Esophagus squamous epithelium (tissue), 5 donors: ENCODE data around the gene TWIST2. TPM values are rescaled to one million over a fixed set of nuclear protein-coding genes. Genes with fewer than 3 reads are reported as not detected.

Experiments
- DNase-seq: peaks from one replicate; lab custom pipeline; 2025; lab: John Stamatoyannopoulos, UW
- H3K27ac ChIP-seq, 4 donors: fragments of 200-600 bp; sonication (generic); one replicate each; pipeline ENCODE4 v1.5.1; 2016 to 2019; ENCODE audit warnings: mild to moderate bottlenecking in 1 of 4
- H3K27me3 ChIP-seq, 4 donors: fragments of 200-600 bp; sonication (generic); 1 replicate in 3 of 4; 2 replicates in 1 of 4; pipeline versions ENCODE4 v1.5.1 to v1.6.0; 2017 to 2021; ENCODE audit warnings: antibody characterized with exemption in 1 of 4
- H3K36me3 ChIP-seq, 3 donors: fragments of 200-600 bp; sonication (generic); one replicate each; pipeline ENCODE4 v1.5.1; 2016 to 2019
- H3K4me1 ChIP-seq, 3 donors: fragments of 200-600 bp; sonication (generic); one replicate each; pipeline ENCODE4 v1.5.1; 2017 to 2019
- H3K4me3 ChIP-seq, 4 donors: fragments of 200-600 bp; sonication (generic); 1 replicate in 3 of 4; 2 replicates in 1 of 4; pipeline ENCODE4 v1.5.1; 2016 to 2019; ENCODE audit warnings: mild to moderate bottlenecking in 2 of 4, moderate library complexity in 1 of 4
- H3K9me3 ChIP-seq, 3 donors: fragments of 200-600 bp; sonication (generic); one replicate each; pipeline ENCODE4 v1.5.1; 2016 to 2019
- CTCF ChIP-seq, 6 experiments: fragments of 450-650 bp in 4 of 6; fragments of 200-600 bp in 2 of 6; sonication (generic) in 2 of 6; IDR thresholded peaks; one replicate each; pipeline ENCODE4 v1.5.1; 2016 to 2019; ENCODE audit warnings: antibody characterized with exemption in 6 of 6, mild to moderate bottlenecking in 4 of 6, moderate library complexity in 4 of 6
- POLR2A ChIP-seq, 4 donors: fragments of 450-650 bp; IDR thresholded peaks; one replicate each; pipeline ENCODE4 v1.6.1; 2017; ENCODE audit warnings: antibody characterized with exemption in 4 of 4, mild to moderate bottlenecking in 4 of 4, moderate library complexity in 3 of 4
- WGBS, 2 donors: methylation state at CpG; one replicate each; pipeline ENCODE4 v1.1.5; 2018; 5-methylcytosine and 5-hydroxymethylcytosine counted together
- intact Hi-C: fragments of 100-400 bp; cut with DNase I; formaldehyde crosslinking; loops from one replicate; pipeline ENCODE4 v1.15.0; 2022
- total RNA-seq, 4 donors: library from RNA; depleted of rRNA; stranded (reverse); fragments of >200 nt; gene quantifications; one replicate each; pipeline ENCODE4 v1.1.0, GENCODE V29; 2016
- donor health status: DM: yes; HTN: yes; CAD: no.

Gene TWIST2
- total RNA-seq, 4 donors from 2014 or later = 3.1 to 33.0 (median 4.9) TPM

- no peaks in the 10 kb centered on the region for H3K9me3 ChIP-seq
- H3K27ac ChIP-seq = no peak overlapping the region
- intact Hi-C loops = no loop called here
- WGBS, 2 donors = 58 to 67% methylated on average over 5 of the region's 7 CpGs
- peaks cover 0 to 11% (median 0%) of the 10 kb centered on the region in 4 donors for H3K27me3 ChIP-seq
- DNase-seq = no peak
- H3K4me3 ChIP-seq = no peak overlapping the region
- H3K36me3 ChIP-seq = no peaks in the 10 kb centered on the region
- peaks cover 0 to 29% (median 7%) of the 10 kb centered on the region in 3 donors for H3K4me1 ChIP-seq
- TF ChIP-seq POLR2A (IDR thresholded peaks at IDR 0.05) = no peak
- TF ChIP-seq CTCF (IDR thresholded peaks at IDR 0.05) = no peak
These were observed 101.1 kb downstream of the TWIST2 start for GRCh38 chr2:238948765-238949641.

GRCh38 chr2:238949710-238950345 is 101.9 kb downstream of the TWIST2 start:
- no peak for TF ChIP-seq CTCF (IDR thresholded peaks at IDR 0.05)
- no peak for TF ChIP-seq POLR2A (IDR thresholded peaks at IDR 0.05)

DNA sequence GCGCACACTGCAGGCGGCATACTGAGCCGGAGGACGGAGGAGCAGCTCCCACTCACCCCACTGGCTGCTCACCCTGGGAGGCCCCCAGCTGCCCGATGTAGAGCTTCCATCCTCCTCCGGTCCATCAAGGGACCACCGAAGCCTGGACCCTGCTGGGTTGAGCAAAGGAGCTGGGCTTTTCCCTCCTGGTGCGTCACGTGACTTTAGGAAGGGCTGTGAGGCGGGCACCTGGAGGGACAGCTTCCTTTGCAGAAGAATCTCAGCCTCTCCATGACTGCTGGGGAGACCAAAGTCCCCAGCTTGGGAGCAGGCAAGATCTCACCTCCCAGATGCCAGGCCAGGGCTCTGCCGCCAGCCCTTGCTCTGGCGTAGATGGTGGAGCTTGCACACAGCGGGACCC is 102.7 kb downstream of the TWIST2 start:
- H3K27ac ChIP-seq = no peak overlapping the region
- H3K27me3 ChIP-seq = peaks cover 0 to 15% (median 0%) of the 10 kb centered on the region in 4 donors
- intact Hi-C loops = no loop called here
- no peaks in the 10 kb centered on the region for H3K36me3 ChIP-seq
- H3K4me1 ChIP-seq = peaks cover 0 to 27% (median 7%) of the 10 kb centered on the region in 3 donors
- no peak for TF ChIP-seq POLR2A (IDR thresholded peaks at IDR 0.05)
- no peak for TF ChIP-seq CTCF (IDR thresholded peaks at IDR 0.05)
- 96% methylated on average over 4 of the region's 13 CpGs; no CpG with 5 or more reads in 1 of the 2 donors for WGBS, 2 donors
- H3K4me3 ChIP-seq = no peak overlapping the region
- no peaks in the 10 kb centered on the region for H3K9me3 ChIP-seq
- no peak for DNase-seq

More at GRCh38 chr2:238949710-238950345, 101.9 kb downstream of the TWIST2 start:
- H3K36me3 ChIP-seq = no peaks in the 10 kb centered on the region
- intact Hi-C loops = no loop called here
- peaks cover 0 to 13% (median 0%) of the 10 kb centered on the region in 4 donors for H3K27me3 ChIP-seq
- no peak for DNase-seq
- H3K27ac ChIP-seq = no peak overlapping the region
- WGBS, 2 donors = 50 to 93% methylated on average over 2 to 6 of the region's 10 CpGs
- H3K4me3 ChIP-seq = no peak overlapping the region
- peaks cover 0 to 29% (median 7%) of the 10 kb centered on the region in 3 donors for H3K4me1 ChIP-seq
- H3K9me3 ChIP-seq = no peaks in the 10 kb centered on the region

- Histone ChIP-seq H3K4me1 (peaks cover 0 to 12% (median 7%) of the 10 kb centered on the region in 3 donors), H3K36me3 (no peaks in the 10 kb centered on the region), H3K27ac (peak overlapping the region in 1 of 4 donors; percentile 7), H3K27me3 (peaks cover 0 to 15% (median 0%) of the 10 kb centered on the region in 4 donors), H3K9me3 (no peaks in the 10 kb centered on the region), H3K4me3 (no peak overlapping the region)
- intact Hi-C loops = no loop called here
- TF ChIP-seq CTCF (IDR thresholded peaks at IDR 0.05) (no peak), POLR2A (IDR thresholded peaks at IDR 0.05) (no peak)
- DNase-seq = no peak
- WGBS, 2 donors = 71% methylated on average over 5 of the region's 5 CpGs
These were observed 104.5 kb downstream of the TWIST2 start for GRCh38 chr2:238952261-238952919.
